ENCODE measurements around the gene PDAP1.
"Not testable (repeated sequence)": the region's sequence is repeated elsewhere in the genome, so short reads cannot be mapped to it uniquely, and the experiment has no call there.

PDAP1 gene

DNA sequence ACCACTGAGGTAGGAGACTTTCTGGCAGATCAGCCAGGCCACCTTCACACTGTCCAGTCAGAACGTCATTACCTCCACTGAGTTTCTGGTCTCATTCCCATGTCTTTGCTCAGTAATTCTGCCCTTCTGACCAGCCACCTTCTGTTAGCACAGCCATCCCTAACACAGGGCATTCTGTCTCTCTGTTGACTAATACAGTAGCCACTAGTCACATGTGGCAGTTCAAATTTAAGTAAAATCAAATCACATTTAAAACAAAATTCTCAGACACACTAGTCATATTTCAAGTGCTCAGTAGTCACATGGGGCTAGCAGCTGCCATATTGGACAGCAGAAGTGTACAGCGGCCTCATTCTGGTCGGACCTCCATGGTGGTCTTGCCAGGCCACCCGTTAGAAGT, 37.7 kb upstream of the PDAP1 start:
- Mint-ChIP-seq H3K4me3 (no peak overlapping the region), H3K27me3 (ENCODE audit: low read depth) (no peaks in the 10 kb centered on the region), H3K4me1 (peaks cover 18% of the 10 kb centered on the region), H3K9me3 (no peaks in the 10 kb centered on the region), H3K27ac (no peak overlapping the region), H3K36me3 (ENCODE audit: low read depth) (peaks cover 53% of the 10 kb centered on the region)
- TF ChIP-seq, protein P1, sequence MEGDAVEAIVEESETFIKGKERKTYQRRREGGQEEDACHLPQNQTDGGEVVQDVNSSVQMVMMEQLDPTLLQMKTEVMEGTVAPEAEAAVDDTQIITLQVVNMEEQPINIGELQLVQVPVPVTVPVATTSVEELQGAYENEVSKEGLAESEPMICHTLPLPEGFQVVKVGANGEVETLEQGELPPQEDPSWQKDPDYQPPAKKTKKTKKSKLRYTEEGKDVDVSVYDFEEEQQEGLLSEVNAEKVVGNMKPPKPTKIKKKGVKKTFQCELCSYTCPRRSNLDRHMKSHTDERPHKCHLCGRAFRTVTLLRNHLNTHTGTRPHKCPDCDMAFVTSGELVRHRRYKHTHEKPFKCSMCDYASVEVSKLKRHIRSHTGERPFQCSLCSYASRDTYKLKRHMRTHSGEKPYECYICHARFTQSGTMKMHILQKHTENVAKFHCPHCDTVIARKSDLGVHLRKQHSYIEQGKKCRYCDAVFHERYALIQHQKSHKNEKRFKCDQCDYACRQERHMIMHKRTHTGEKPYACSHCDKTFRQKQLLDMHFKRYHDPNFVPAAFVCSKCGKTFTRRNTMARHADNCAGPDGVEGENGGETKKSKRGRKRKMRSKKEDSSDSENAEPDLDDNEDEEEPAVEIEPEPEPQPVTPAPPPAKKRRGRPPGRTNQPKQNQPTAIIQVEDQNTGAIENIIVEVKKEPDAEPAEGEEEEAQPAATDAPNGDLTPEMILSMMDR (IDR thresholded peaks at IDR 0.05; ENCODE audit: unreplicated experiment in 3 of 3), result no peak

DNA sequence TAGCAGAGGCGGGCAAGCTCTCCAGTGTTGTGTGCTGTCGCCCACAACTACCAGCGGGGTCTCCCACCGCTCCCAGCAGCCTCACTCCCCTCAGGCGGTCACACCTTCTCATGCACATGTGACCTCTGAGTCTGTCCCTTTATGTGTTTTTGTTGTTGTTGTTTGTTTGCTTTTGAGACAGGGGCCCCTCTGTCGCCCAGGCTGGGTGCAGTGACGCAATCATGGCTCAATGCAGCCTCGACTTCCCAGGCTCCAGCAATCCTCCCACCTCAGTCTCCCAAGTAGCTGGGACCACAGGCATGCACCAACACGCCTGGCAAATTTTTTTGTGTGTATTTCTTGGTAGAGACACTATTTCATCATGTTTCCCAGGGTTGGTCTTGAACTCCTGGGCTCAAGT, 31.8 kb upstream of the PDAP1 start:
- TF ChIP-seq, protein P1 (IDR thresholded peaks at IDR 0.05; ENCODE audit: unreplicated experiment in 3 of 3), result no peak
- Mint-ChIP-seq H3K4me1 (peaks cover 30% of the 10 kb centered on the region), H3K27me3 (ENCODE audit: low read depth) (no peaks in the 10 kb centered on the region), H3K27ac (peak overlapping the region; percentile 81 to 97 (median 92)), H3K36me3 (ENCODE audit: low read depth) (peaks cover 24% of the 10 kb centered on the region), H3K4me3 (peak overlapping the region; percentile 97 to 100 (median 99)), H3K9me3 (no peaks in the 10 kb centered on the region)

DNA sequence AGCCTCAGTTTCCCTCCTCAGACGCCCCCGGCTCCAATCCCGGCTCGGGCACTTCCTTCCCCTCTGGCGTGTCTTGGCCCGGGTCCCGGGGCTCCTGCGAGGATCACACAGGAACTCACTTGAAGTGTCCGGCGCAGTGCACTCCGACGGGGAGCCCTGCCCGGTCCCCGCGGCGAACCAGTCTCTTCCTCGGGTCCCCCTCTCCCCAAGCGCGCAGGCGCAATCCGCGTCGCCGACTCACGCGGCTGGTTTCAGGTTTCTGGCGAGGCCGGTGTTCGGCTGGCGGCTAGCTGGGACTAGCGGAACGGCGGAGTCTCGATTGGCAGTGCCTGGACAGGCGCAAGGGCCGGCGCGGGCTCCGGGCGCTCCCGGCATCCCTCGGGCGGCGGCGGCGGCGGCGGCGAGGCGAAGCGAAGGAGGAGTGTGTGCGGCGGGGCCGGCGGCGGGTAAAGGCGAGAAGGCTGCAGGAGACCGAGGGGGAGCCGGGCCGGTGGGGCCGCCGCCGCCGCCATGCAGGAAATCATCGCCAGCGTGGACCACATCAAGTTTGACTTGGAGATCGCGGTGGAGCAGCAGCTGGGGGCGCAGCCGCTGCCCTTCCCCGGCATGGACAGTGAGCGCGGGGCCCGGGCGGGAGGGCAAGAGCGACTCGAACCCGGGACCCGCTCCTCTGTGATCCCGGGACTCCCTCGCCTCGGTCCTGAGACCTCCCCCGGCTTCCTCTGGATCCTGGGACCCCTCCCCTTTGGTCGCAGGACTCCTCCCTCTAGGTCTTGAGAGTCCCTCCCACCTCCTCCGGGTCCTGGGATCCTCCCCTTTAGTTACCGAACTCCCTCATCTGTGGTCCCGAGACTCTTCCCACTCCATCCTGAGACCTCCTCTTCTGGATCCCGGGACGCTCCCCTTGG, 30.4 kb upstream of the PDAP1 start, which contains the start of the genes CPSF4 and PTCD1:
Gene CPSF4, plus strand, starts transcription at position 371 of the 908 bp plus-strand sequence. Its CDS starts 140 bp downstream, at position 511.
Gene PTCD1, minus strand, starts transcription at position 226 of the 908 bp plus-strand sequence. CDS start 3,556 bp downstream, outside the sequence.
- TF ChIP-seq, protein P1 (IDR thresholded peaks at IDR 0.05; ENCODE audit: unreplicated experiment in 3 of 3), result no peak
- Mint-ChIP-seq H3K9me3 (no peaks in the 10 kb centered on the region), H3K36me3 (ENCODE audit: low read depth) (peaks cover 19% of the 10 kb centered on the region), H3K27me3 (ENCODE audit: low read depth) (no peaks in the 10 kb centered on the region), H3K4me3 (peak within 1 kb of the TSS; percentile 97 to 100 (median 99)), H3K4me1 (peaks cover 30% of the 10 kb centered on the region), H3K27ac (peak within 1 kb of the TSS; percentile 81 to 97 (median 92))

DNA sequence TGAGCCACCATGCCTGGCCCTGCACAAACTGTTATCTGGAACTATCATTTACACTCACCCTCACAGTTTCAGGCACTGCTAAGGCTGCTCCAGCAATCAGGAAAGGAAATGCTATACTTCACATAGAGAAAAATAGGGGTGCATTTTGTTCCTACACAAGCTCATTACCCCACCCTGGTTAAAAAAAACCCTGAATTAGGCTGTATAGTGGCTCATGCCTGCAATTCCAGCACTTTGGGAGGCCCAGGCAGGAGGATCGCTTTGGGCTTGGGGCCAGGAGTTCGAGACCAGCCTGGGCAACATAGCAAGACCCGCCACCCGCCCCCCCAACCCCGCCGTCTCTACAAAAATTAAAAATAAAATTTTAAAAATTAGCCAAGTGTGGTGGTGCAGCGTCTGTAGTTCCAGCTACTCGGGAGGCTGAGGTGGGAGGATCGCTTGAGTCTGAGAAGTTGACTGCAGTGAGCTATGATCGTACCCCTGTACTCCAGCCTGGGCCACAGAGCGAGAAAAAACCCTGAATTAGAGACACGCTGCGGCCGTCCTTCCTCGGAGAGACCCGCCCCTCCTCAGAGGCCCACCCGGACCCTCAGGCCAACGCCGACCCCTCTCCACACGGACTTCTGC, 29.7 kb upstream of the PDAP1 start:
- H3K4me3 Mint-ChIP-seq, result peak overlapping the region; percentile 97 to 100 (median 99)
- H3K27ac Mint-ChIP-seq, result peak overlapping the region; percentile 76 to 92 (median 92)
- H3K36me3 Mint-ChIP-seq (ENCODE audit: low read depth), result peaks cover 23% of the 10 kb centered on the region
- H3K27me3 Mint-ChIP-seq (ENCODE audit: low read depth), result no peaks in the 10 kb centered on the region
- H3K9me3 Mint-ChIP-seq, result no peaks in the 10 kb centered on the region
- peaks cover 26% of the 10 kb centered on the region for H3K4me1 Mint-ChIP-seq
- TF ChIP-seq, protein P1 (IDR thresholded peaks at IDR 0.05; ENCODE audit: unreplicated experiment in 3 of 3), result no peak

DNA sequence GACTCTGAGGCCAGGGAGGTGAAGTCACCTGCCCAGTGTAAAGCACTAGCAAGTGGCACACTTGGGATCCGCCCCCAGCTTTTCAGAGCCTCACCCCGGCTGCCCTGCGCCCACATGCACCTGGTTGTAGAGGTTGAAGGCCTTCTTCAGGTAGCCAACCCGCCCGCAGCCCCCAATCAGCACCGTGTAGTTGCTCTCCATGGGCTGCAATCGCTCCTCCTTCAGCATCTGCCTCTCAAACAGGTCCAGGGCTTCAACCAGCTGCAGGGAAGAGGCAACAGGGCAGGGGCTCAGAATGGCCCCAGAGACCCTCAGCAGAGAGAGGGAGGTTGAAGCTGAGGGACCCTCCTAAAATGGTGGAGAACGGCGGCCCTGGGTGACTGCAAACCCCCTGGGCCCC, 24.8 kb upstream of the PDAP1 start:
- H3K9me3 Mint-ChIP-seq, result no peaks in the 10 kb centered on the region
- no peak overlapping the region for H3K4me3 Mint-ChIP-seq
- no peaks in the 10 kb centered on the region for H3K27me3 Mint-ChIP-seq (ENCODE audit: low read depth)
- peaks cover 37% of the 10 kb centered on the region for H3K36me3 Mint-ChIP-seq (ENCODE audit: low read depth)
- TF ChIP-seq, protein P1 (IDR thresholded peaks at IDR 0.05; ENCODE audit: unreplicated experiment in 3 of 3), result no peak
- H3K4me1 Mint-ChIP-seq, result no peaks in the 10 kb centered on the region
- no peak overlapping the region for H3K27ac Mint-ChIP-seq

DNA sequence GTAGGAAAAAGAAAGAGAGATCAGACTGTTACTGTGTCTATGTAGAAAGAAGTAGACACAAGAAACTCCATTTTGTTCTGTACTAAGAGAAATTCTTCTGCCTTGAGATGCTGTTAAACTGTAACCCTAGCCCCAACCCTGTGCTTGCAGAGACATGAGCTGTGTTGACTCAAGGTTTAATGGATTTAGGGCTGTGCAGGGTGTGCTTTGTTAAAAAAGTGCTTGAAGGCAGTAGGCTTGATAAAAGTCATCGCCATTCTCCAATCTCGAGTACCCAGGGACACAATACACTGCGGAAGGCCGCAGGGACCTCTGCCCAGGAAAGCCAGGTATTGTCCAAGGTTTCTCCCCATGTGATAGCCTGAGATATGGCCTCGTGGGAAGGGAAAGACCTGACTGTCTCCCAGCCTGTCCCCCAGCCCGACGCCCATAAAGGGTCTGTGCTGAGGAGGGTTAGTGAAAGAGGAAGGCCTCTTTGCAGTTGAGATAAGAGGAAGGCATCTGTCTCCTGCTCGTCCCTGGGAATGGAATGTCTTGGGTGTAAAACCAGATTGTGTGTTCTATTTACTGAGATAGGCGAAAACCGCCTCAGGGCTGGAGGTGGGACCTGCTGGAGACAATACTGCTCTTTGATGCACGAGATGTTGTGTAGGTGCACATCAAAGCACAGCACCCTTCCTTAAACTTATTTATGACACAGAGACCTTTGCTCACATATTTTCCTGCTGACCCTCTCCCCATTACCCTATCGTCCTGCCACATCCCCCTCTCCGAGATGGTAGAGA, 23.6 kb upstream of the PDAP1 start:
- H3K4me1 Mint-ChIP-seq; H3K4me3 Mint-ChIP-seq; H3K9me3 Mint-ChIP-seq; H3K27me3 Mint-ChIP-seq (ENCODE audit: low read depth): not testable (repeated sequence)
- peak overlapping the region in 1 of 3 experiments; percentile 48 for H3K27ac Mint-ChIP-seq
- peaks cover 42% of the 10 kb centered on the region for H3K36me3 Mint-ChIP-seq (ENCODE audit: low read depth)
